ENCODE data around the gene PGBD5.

The PGBD5 gene

GRCh38 chr1:230299191-230300006 lies 126.7 kb downstream of the PGBD5 start:
- DNase-seq, result peak; percentile 16

GRCh38 chr1:230295367-230295766 lies 130.8 kb downstream of the PGBD5 start:
- no peak for DNase-seq

GRCh38 chr1:230293390-230293700 lies 132.8 kb downstream of the PGBD5 start:
- peak; percentile 47 for DNase-seq

- DNase-seq, result peak; percentile 25
Observed at GRCh38 chr1:230292689-230293389, 133.3 kb downstream of the PGBD5 start.

- DNase-seq, result peak; percentile 42
Observed at GRCh38 chr1:230291731-230292620, 134.2 kb downstream of the PGBD5 start.

GRCh38 chr1:230289350-230289644 lies 136.8 kb downstream of the PGBD5 start:
- DNase-seq, result no peak

- peak; percentile 52 for DNase-seq
Observed at GRCh38 chr1:230288641-230289349, 137.3 kb downstream of the PGBD5 start.

- no peak for DNase-seq
Observed at GRCh38 chr1:230287674-230288315, 138.3 kb downstream of the PGBD5 start.

- DNase-seq, result no peak
Observed at GRCh38 chr1:230286890-230287269, 139.3 kb downstream of the PGBD5 start.

GRCh38 chr1:230286166-230286889 lies 139.8 kb downstream of the PGBD5 start:
- no peak for DNase-seq

- peak; percentile 60 for DNase-seq
Observed at GRCh38 chr1:230285351-230285750, 140.8 kb downstream of the PGBD5 start.

- peak; percentile 34 for DNase-seq
Observed at GRCh38 chr1:230284891-230285290, 141.2 kb downstream of the PGBD5 start.

- peak; percentile 10 for DNase-seq
Observed at GRCh38 chr1:230283678-230284077, 142.5 kb downstream of the PGBD5 start.

GRCh38 chr1:230282157-230282556 lies 144.0 kb downstream of the PGBD5 start:
- DNase-seq, result peak; percentile 43

GRCh38 chr1:230281556-230281955 lies 144.6 kb downstream of the PGBD5 start:
- peak; percentile 48 for DNase-seq

- peak; percentile 55 for DNase-seq
Observed at GRCh38 chr1:230280906-230281413, 145.2 kb downstream of the PGBD5 start.

- DNase-seq, result peak; percentile 63
Observed at GRCh38 chr1:230280054-230280795, 145.9 kb downstream of the PGBD5 start.

GRCh38 chr1:230279583-230279945 lies 146.6 kb downstream of the PGBD5 start:
- DNase-seq, result peak; percentile 25

GRCh38 chr1:230278871-230279582 lies 147.1 kb downstream of the PGBD5 start:
- DNase-seq, result peak; percentile 1

GRCh38 chr1:230278376-230278775 lies 147.8 kb downstream of the PGBD5 start:
- peak; percentile 22 for DNase-seq
